Loucy (cell line): Measurements from ENCODE around the gene ECHS1.

Source experiments
- EZH2phosphoT487 ChIP-seq: fragments of 200-600 bp; IDR thresholded peaks from 2 replicates; pipeline ENCODE4 v1.6.1; 2018; ENCODE audit warnings: antibody characterized with exemption, mild to moderate bottlenecking, moderate library complexity, borderline replicate concordance
- TF ChIP-seq, protein P1 (sequence below): fragments of 200-600 bp; sonication (generic); conservative IDR thresholded peaks from 2 replicates; pipeline ENCODE4 v1.5.1; 2014; ENCODE audit warnings: mild to moderate bottlenecking, antibody characterized with exemption, low read length

DNA sequence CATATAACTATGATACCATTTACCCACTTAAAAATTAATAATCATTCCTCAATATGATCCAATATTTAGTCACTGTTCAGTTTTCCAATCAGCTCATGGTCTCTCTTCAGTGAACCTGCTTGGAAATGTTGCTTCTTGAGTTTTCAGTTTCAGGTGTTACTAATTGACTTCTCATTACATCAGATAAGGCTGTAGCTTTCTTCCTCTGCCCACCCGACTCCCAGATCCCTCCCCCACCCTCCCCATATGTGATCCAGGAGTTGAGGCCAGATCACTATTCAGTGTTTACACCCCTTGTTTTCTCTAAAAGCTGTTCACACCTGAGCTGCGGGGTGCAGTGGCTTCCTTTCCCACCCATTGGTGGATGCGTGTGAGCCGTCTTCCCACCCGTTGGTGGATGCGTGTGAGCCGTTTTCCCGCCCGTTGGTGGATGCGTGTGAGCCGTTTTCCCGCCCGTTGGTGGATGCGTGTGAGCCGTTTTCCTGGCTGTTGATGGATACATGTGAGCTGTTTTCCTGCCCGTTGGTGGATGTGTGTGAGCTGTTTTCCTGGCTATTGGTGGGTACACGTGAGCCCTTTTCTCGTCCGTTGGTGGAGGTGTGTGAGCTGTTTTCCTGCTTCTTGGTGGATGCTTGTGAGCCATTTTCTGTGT lies 17.6 kb upstream of the ECHS1 start:
- TF ChIP-seq, protein P1, sequence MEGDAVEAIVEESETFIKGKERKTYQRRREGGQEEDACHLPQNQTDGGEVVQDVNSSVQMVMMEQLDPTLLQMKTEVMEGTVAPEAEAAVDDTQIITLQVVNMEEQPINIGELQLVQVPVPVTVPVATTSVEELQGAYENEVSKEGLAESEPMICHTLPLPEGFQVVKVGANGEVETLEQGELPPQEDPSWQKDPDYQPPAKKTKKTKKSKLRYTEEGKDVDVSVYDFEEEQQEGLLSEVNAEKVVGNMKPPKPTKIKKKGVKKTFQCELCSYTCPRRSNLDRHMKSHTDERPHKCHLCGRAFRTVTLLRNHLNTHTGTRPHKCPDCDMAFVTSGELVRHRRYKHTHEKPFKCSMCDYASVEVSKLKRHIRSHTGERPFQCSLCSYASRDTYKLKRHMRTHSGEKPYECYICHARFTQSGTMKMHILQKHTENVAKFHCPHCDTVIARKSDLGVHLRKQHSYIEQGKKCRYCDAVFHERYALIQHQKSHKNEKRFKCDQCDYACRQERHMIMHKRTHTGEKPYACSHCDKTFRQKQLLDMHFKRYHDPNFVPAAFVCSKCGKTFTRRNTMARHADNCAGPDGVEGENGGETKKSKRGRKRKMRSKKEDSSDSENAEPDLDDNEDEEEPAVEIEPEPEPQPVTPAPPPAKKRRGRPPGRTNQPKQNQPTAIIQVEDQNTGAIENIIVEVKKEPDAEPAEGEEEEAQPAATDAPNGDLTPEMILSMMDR = no peak
- TF ChIP-seq EZH2phosphoT487 = no peak
